Measurements from ENCODE around the gene GPC1. TPM values are rescaled to one million over a fixed set of nuclear protein-coding genes. Genes with fewer than 3 reads are reported as not detected.

GPC1 gene
- total RNA-seq, 1 donor from 2014 or later: 89.9 TPM

DNA sequence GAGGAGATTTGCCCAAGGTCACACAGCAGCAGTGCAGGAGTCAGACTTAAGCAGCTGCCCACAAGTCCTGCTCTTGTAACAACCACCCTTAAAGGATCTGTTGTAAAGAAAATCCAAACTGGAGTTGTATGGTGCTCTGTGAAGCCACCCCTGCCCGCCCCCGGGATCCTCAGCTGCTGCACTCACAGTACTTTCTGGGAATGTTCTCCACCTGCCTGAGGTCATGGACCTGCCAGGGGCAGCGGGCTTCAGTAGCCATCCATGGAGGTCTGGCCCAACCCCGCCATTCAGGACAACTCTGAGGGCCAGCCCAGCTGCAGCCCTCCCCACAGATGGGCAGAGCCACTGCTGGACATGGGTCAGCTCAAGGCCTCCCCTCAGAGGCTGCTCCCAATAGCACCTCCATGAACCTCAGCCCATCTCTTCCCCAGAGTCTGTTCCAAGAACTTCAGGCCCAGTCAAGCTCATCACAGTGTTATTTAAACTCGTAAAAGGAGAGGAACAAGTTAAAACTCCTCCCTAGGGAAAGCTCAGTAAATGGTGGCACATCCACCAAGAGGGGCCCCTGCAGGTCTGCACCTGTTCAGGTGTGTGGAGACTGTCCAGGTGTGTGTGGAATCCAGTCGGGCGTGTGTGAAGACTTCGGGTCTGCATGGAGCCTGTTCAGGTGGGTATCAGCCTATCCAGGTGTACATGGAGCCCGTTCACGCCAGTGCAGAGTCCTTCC lies 39.4 kb upstream of the GPC1 start:
- TF ChIP-seq, protein P1, sequence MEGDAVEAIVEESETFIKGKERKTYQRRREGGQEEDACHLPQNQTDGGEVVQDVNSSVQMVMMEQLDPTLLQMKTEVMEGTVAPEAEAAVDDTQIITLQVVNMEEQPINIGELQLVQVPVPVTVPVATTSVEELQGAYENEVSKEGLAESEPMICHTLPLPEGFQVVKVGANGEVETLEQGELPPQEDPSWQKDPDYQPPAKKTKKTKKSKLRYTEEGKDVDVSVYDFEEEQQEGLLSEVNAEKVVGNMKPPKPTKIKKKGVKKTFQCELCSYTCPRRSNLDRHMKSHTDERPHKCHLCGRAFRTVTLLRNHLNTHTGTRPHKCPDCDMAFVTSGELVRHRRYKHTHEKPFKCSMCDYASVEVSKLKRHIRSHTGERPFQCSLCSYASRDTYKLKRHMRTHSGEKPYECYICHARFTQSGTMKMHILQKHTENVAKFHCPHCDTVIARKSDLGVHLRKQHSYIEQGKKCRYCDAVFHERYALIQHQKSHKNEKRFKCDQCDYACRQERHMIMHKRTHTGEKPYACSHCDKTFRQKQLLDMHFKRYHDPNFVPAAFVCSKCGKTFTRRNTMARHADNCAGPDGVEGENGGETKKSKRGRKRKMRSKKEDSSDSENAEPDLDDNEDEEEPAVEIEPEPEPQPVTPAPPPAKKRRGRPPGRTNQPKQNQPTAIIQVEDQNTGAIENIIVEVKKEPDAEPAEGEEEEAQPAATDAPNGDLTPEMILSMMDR (conservative IDR thresholded peaks at IDR 0.05): no peak
- no peak for DNase-seq (ENCODE audit: low read depth, low spot score)
- Mint-ChIP-seq H3K27me3 (ENCODE audit: low read depth) (no peaks in the 10 kb centered on the region), H3K36me3 (ENCODE audit: low read depth) (no peaks in the 10 kb centered on the region), H3K4me1 (peaks cover 15% of the 10 kb centered on the region), H3K27ac (ENCODE audit: unreplicated experiment) (no peak overlapping the region), H3K4me3 (no peak overlapping the region), H3K9me3 (no peaks in the 10 kb centered on the region)

DNA sequence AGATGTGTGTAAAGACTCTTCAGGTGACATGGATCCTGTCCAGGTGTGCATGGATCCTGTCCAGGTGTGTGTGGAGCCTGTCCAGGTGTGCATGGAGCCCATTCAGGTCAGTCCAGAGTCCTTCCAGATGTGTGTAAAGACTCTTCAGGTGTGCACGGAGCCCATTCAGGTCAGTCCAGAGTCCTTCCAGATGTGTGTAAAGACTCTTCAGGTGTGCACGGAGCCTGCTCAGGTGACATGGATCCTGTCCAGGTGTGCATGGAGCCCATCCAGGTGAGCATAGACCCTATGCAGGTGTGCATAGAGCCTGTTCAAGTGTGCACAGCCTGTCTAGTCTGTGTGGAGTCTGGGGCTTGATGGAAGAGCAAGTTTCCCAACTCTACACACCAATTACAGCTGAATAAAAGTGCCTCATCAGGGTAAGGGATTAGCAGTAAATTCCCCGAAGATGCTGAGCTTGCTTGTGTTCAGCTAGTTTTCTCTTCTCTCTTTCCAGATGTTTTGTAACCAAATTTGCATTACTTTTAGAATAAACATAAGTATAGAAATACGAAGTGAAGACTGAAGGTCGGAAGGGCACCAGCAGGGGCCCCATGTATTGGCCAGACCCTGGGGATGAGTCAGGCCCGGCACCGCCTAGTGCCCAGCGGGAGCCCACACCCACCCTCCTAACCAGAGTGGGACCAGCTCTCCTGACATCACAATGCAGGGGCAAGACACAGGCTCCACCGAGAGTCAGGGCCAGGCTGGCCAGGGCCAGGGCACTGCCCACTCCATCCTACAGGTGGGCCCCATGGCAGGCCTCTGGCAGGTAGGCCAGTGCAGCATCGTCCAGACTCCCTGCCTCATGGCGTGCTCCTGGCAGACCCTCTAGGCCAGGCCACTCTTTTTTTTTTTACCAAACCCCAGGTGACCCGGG lies 38.6 kb upstream of the GPC1 start:
- no peak overlapping the region for H3K27ac Mint-ChIP-seq (ENCODE audit: unreplicated experiment)
- no peaks in the 10 kb centered on the region for H3K27me3 Mint-ChIP-seq (ENCODE audit: low read depth)
- H3K9me3 Mint-ChIP-seq: no peaks in the 10 kb centered on the region
- peaks cover 15% of the 10 kb centered on the region for H3K4me1 Mint-ChIP-seq
- H3K36me3 Mint-ChIP-seq (ENCODE audit: low read depth): no peaks in the 10 kb centered on the region
- H3K4me3 Mint-ChIP-seq: no peak overlapping the region
- TF ChIP-seq, protein P1 (conservative IDR thresholded peaks at IDR 0.05): no peak
- DNase-seq (ENCODE audit: low read depth, low spot score): no peak

DNA sequence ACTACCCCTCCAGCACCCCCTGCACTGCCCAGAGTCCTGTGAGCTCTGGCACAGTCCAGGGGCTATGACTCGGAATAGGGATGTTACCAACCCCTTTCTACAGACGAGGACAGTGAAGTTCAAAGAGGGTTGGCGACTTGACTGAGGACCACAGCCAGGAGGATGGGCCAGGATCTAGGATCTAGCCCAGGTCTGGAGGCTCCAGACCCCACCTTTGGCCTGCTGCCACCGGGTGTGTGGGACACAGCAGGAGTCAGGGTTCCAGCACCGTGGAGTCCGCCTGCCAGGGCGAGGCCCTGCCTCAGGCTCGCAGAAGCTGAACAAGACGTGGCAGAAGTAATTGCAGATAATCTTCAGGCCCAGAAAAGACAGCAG lies 37.9 kb upstream of the GPC1 start:
- TF ChIP-seq, protein P1 (conservative IDR thresholded peaks at IDR 0.05): no peak
- no peak for DNase-seq (ENCODE audit: low read depth, low spot score)
- no peaks in the 10 kb centered on the region for H3K36me3 Mint-ChIP-seq (ENCODE audit: low read depth)
- H3K27me3 Mint-ChIP-seq (ENCODE audit: low read depth): no peaks in the 10 kb centered on the region
- H3K4me1 Mint-ChIP-seq: peaks cover 12% of the 10 kb centered on the region
- H3K4me3 Mint-ChIP-seq: no peak overlapping the region
- no peak overlapping the region for H3K27ac Mint-ChIP-seq (ENCODE audit: unreplicated experiment)
- H3K9me3 Mint-ChIP-seq: no peaks in the 10 kb centered on the region

GRCh38 chr2:240397924-240398645 lies 37.4 kb upstream of the GPC1 start:
- Mint-ChIP-seq H3K27me3 (ENCODE audit: low read depth) (no peaks in the 10 kb centered on the region), H3K36me3 (ENCODE audit: low read depth) (no peaks in the 10 kb centered on the region), H3K4me3 (no peak overlapping the region), H3K9me3 (no peaks in the 10 kb centered on the region), H3K4me1 (peaks cover 6% of the 10 kb centered on the region), H3K27ac (ENCODE audit: unreplicated experiment) (no peak overlapping the region)
- TF ChIP-seq, protein P1 (conservative IDR thresholded peaks at IDR 0.05): no peak
- DNase-seq (ENCODE audit: low read depth, low spot score): no peak

DNA sequence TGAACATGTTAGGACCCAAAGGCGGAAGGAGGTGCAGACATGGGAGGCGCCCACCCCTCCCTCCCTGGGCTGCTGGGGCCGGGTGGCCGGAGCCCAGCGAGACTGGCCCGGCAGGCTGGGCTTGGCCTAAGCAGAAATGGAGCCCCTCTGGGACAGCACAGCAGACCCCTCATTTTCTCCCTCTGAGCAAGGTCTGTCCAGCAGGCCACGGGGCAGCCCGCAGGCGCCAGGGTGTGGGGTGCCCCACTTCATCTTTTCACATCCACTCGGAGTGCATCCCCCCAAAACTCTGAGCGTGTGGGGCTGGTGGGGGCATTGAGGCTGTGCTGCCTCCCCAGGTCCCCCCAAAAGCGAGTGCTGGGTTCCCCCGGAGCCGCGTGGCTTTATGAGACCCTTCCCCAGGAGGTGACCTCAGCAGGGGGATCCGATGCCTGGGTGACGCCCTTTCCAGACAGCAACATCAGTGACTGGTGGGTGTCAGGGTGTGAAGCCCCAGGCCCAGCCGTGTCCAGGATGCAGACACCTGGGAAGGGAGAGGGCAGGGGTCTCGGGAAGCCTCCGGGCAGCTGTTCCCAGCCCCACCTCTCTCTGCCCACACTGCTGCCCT lies 36.7 kb upstream of the GPC1 start:
- Mint-ChIP-seq H3K27me3 (ENCODE audit: low read depth) (no peaks in the 10 kb centered on the region), H3K9me3 (no peaks in the 10 kb centered on the region), H3K36me3 (ENCODE audit: low read depth) (no peaks in the 10 kb centered on the region), H3K27ac (ENCODE audit: unreplicated experiment) (no peak overlapping the region), H3K4me3 (no peak overlapping the region), H3K4me1 (peaks cover 10% of the 10 kb centered on the region)
- DNase-seq (ENCODE audit: low read depth, low spot score): no peak
- TF ChIP-seq, protein P1 (conservative IDR thresholded peaks at IDR 0.05): no peak

All from neural crest cell (in vitro differentiated cells).